Measurements from ENCODE around the gene NOM1.
"Not testable (repeated sequence)": the region's sequence is repeated elsewhere in the genome, so short reads cannot be mapped to it uniquely, and the experiment has no call there.

NOM1 gene

GRCh38 chr7:156941393-156942182 is 7.9 kb upstream of the NOM1 start:
- DNase-seq: no peak

- DNase-seq: no peak
Measured at GRCh38 chr7:156942708-156943090, 6.8 kb upstream of the NOM1 start.

DNA sequence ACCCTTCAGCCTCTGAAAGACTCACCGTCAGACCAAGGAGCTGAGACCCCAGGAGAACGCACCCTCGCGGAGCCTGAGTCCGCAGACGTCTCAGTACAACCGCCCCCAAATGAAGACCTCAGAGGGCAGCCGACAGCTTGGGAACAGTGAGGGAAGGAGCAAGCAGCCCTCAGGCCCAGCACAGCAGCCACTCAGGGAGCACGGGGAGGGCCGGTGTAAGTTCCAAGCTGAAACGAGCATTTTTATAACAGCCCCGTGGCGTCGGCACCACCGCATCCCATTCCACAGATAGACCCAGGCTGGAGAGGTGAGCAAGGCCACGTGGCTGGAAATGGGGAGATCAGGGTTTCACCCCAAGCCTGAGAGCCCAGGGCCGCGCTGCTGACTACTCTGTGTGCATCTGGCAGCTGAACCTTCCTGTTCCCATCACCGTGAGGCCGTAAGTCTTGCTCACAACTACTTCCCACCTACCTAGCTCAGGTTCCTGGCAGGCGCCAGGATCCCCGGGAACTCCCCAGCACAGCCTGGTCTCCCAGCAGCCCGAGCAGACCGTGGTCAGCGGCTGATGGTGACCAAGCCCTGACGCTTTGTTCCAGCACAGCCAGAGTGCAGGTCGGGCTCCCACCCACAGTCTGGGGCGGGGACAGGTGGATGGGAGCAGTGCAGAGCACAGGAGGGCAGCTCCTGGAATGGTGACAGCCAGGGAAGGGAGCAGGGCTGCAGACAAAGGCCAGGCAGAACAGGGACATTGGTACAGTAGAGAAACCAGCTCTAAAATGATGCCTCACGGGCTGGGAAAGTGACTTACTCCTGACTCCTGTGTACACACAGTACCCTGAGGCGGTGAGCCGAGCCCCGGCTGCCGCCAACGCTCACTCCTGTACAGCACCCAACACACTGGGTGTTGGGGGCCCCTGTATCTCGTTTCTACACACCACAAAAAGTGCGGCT is 6.1 kb upstream of the NOM1 start:
- no peak for DNase-seq

- no peak for DNase-seq
Measured at GRCh38 chr7:156944876-156945275, 4.6 kb upstream of the NOM1 start.

DNA sequence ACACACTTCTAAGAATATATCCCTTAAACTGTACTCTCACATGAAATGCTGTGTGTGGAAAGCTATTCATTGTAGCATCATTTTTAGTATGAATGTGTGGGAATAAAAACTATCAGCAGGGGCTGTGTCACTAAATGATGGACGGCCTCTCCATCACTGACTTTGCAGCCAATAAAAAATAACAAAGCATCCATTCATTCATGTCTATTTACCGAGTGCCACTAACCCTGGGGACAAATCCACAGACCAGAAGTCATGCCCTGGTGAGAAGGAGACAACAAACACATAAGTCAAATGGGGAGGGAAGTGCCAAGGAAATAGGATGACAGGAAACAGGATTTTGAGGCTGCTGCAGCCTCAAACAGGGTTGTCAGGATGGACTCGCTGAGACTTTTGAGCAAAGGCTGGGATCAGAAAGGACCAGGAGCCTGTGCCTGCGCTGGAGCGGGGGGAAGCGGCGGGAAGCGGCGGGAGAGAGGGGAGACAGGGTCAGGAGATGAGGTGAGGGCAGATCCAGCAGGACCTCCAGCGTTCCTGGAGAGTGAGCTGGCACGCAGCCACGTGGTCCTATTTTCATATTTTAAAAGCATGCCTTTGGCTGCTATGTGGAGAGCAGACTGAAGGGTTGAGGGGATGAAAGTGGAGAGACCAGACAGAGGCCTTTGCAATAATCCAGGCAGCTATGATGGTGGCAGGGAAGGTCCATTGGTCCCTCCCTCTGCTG is 2.2 kb upstream of the NOM1 start:
- DNase-seq: no peak

GRCh38 chr7:156948361-156948760 is 1.2 kb upstream of the NOM1 start:
- no peak for DNase-seq

- no peak for DNase-seq
Measured at GRCh38 chr7:156950381-156950858, 908 bp downstream of the NOM1 start.

- not testable (repeated sequence) for DNase-seq
Measured at GRCh38 chr7:156953215-156953614, 3.7 kb downstream of the NOM1 start.

- DNase-seq: no peak
Measured at GRCh38 chr7:156954941-156955340, 5.4 kb downstream of the NOM1 start.

GRCh38 chr7:156956727-156957126 is 7.2 kb downstream of the NOM1 start:
- DNase-seq: no peak

- no peak for DNase-seq
Measured at GRCh38 chr7:156962145-156962544, 12.6 kb downstream of the NOM1 start.

DNA sequence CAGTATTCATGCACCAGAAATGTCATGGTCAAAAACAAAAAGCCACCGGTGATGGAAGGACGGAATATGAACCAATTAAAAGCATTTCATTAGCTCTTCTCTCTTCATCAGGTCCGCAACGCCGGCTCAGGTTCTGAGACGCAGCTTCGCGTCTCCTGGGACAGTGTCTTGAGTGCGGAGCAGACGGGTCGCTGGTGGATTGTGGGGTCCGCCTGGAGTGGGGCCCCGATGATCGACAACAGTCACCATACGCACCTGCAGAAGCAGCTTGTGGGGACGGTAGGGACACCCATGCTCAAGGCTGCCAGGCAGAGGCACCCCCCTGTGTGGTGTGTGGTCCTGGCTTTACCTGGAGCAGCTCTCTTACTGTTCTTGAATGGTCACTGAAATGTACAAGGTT is 13.4 kb downstream of the NOM1 start:
- DNase-seq: no peak

DNA sequence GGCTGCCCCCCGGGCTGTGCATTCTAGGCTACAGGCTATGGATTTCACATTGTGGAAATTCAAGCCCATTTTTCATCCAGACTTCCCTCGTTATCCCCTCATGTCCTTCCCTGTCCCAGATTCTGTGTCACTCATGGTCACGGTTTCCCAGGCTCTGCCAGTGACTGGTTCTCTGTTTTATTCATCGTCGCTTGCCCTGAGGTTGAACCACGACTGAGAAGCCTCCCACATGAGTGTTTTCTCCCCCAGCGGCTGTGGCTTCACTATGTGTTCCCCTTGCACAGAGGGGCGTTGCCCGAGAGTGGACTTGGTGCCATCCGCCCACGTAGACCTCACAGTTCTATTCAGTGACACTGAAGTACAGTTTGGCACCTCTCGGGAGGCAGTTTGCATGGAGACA is 14.0 kb downstream of the NOM1 start:
- no peak for DNase-seq

- no peak for DNase-seq
Measured at GRCh38 chr7:156964971-156965370, 15.5 kb downstream of the NOM1 start.

DNA sequence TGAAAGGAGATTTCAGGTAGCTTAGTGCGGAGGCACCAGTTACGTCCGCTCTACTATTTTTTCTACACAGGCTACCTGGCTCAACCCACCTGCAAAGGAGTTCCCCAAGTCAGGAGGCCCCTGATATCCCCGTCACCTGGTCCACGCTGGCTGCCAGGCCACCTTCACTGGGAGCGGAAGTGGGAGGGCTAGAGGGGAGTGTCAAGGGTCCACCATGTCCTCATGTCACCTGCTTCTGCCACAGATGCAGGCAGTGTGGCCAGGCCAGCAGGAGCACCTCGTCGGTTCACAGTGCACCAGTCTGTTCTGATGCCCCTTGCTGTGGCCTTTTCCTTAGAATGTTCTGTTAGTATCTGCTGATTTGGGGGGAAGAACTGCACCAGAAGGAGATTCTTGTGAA is 16.9 kb downstream of the NOM1 start:
- no peak for DNase-seq

DNA sequence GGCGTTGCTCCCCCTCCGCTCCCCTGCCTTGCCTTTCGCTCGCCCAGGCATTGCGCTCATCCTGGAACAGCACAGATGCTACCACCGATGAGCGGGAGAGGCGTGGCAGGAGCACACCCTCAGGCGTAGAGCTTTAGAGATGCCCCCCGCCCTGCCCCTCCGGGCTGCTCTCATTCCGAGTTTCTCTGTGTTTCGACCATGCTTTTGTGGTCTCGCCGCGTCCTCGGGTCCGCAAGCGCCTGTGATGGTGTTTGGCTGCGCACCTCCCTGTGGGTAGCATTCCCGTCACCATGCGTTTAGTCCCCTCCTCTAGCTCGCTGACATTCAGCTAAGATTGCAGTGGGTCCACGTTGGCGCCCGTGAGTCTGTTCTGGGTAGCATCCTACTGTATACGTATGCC is 18.7 kb downstream of the NOM1 start:
- DNase-seq: no peak

GRCh38 chr7:156969972-156970420 is 20.5 kb downstream of the NOM1 start:
- no peak for DNase-seq

DNA sequence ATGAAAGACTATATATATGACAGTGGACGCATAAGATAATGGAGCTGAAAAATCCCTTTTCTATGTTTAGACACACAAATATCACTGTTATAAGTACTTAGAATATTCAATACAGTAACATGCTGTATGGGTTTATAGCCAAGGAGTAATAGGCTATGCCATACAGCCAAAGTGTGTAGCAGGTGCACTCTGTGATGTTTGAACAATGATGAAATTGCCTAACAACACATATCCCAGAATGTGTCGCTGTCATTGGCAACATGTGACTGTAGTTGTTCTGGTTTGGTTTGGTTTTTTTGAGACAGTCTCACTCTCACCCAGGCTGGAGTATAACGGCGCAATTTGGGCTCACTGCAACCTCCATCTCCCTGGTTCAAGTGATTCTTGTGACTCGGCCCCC is 26.1 kb downstream of the NOM1 start:
- no peak for DNase-seq

- DNase-seq: no peak
Measured at GRCh38 chr7:156979007-156979606, 29.6 kb downstream of the NOM1 start.

DNA sequence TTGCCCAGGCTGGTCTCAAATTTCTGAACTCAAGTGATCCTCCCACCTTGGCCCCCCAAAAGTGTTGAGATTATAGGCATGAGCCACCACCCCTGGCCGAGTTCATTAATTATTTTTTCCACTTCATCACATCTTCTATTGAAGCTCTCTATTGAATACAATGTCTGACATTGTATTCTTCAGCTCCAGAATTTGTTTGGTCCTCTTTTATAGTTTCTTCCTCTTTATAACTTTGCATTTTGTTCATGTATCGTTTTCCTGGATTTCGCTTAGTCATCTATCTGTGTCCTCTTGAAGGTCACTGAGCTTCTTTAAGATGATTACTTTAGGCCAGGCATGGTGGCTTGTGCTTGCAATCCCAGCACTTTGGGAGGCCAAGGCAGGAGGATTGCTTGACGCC is 30.2 kb downstream of the NOM1 start:
- no peak for DNase-seq

GRCh38 chr7:156984174-156984891 is 34.8 kb downstream of the NOM1 start:
- no peak for DNase-seq
